ENCODE data around the gene STAC3. TPM values are rescaled to one million over a fixed set of nuclear protein-coding genes. Genes with fewer than 3 reads are reported as not detected.

Gene STAC3
- total RNA-seq, 2 experiments from 2014 or later, result 2.0 to 3.0 TPM

DNA sequence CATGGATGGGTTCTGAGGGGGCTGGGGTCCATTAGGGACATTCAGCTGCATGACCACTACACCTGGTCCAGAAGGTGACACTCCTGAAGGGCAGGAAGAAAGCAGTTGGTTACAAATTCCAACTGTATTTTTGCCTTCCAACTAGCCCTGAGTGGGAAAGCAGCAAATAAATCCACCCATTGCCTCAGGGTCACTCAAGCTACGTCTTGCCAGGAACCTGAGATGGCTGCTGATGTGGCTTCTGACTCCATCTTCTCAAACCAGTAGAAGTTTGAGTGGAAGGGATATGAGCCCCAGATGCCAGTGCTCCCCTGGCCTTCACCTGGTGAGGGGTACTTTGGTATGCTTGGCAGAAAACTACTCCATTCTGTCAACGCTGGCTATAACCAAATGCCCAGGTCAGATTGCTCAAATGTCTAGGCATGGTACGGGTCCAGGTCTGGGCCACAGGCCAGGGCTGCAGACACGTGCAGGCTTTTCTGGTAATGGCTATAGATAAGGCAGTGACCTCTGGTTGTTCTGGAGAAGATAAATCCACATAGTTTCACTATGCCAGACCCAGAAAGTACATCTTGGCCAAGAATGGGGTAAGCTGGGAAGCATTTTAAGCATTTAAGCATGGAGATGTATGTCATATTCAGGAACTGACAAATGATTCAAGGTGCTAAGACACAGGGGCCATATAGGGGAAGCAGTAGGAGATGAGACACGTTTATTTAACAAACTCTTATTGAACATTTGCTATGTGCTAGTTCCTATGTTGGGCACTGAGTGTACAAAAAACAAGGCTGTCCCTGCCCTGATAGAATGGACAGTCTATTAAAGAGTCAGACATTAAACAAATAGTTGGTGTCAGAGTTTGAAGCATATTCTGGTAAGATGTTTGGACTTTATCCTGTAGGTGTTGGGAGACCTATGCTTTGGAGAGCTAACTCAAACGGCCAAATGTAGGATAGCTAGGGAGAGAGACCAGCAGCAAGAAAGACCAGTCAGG is 8.3 kb upstream of the STAC3 start:
- no peaks in the 10 kb centered on the region for H3K27me3 ChIP-seq (ENCODE audit: control insufficient read depth in 1 of 2, insufficient read depth in 2 of 2, low read length in 2 of 2)
- ChIA-PET CTCF (no interaction called here), POLR2A (no interaction called here)
- no peak overlapping the region for H3K27ac ChIP-seq (ENCODE audit: low read depth in 1 of 2, low read length in 2 of 2)
- TF ChIP-seq, protein P1, sequence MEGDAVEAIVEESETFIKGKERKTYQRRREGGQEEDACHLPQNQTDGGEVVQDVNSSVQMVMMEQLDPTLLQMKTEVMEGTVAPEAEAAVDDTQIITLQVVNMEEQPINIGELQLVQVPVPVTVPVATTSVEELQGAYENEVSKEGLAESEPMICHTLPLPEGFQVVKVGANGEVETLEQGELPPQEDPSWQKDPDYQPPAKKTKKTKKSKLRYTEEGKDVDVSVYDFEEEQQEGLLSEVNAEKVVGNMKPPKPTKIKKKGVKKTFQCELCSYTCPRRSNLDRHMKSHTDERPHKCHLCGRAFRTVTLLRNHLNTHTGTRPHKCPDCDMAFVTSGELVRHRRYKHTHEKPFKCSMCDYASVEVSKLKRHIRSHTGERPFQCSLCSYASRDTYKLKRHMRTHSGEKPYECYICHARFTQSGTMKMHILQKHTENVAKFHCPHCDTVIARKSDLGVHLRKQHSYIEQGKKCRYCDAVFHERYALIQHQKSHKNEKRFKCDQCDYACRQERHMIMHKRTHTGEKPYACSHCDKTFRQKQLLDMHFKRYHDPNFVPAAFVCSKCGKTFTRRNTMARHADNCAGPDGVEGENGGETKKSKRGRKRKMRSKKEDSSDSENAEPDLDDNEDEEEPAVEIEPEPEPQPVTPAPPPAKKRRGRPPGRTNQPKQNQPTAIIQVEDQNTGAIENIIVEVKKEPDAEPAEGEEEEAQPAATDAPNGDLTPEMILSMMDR (IDR thresholded peaks at IDR 0.05), result no peak
- Mint-ChIP-seq H3K4me1 (ENCODE audit: low read depth) (no peaks in the 10 kb centered on the region), H3K36me3 (ENCODE audit: low read depth) (peaks cover 89% of the 10 kb centered on the region), H3K9me3 (no peaks in the 10 kb centered on the region), H3K27ac (no peak overlapping the region), H3K4me3 (no peak overlapping the region), H3K27me3 (no peaks in the 10 kb centered on the region)
- no peak for ATAC-seq (ENCODE audit: poor library complexity)
- intact Hi-C loops (cut with DNase I, micrococcal nuclease), result no loop called here
- peaks cover 80% of the 10 kb centered on the region for H3K36me3 ChIP-seq (ENCODE audit: insufficient read depth, low read length)
- H3K4me3 ChIP-seq (ENCODE audit: low read length), result no peak overlapping the region
- H3K9me3 ChIP-seq (ENCODE audit: control insufficient read depth in 1 of 2, insufficient read depth in 1 of 2, low read length in 2 of 2), result no peaks in the 10 kb centered on the region
- no peak for DNase-seq
- peaks cover 3% of the 10 kb centered on the region for H3K4me1 ChIP-seq (ENCODE audit: insufficient read depth, low read length)

DNA sequence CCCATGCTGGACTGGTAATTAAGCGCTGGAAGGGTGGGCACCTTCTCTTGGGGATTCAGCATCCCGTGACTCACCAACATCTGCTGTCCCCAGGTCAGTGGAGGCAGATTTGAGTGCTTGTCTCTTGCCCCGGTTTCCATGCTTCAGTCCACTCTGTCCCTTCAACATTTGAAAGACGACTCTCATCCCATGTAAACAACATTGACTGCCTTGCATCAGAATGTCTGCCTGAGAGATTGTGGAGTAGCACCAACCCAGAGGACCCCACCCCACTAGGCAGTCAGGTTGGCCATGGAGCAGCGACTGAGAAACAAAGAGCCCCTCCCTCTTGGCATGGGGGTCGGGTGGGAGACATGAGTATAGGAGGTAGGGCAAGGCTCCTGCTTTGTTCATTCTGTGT is 4.9 kb upstream of the STAC3 start:
- POLR2A ChIA-PET, result no interaction called here

DNA sequence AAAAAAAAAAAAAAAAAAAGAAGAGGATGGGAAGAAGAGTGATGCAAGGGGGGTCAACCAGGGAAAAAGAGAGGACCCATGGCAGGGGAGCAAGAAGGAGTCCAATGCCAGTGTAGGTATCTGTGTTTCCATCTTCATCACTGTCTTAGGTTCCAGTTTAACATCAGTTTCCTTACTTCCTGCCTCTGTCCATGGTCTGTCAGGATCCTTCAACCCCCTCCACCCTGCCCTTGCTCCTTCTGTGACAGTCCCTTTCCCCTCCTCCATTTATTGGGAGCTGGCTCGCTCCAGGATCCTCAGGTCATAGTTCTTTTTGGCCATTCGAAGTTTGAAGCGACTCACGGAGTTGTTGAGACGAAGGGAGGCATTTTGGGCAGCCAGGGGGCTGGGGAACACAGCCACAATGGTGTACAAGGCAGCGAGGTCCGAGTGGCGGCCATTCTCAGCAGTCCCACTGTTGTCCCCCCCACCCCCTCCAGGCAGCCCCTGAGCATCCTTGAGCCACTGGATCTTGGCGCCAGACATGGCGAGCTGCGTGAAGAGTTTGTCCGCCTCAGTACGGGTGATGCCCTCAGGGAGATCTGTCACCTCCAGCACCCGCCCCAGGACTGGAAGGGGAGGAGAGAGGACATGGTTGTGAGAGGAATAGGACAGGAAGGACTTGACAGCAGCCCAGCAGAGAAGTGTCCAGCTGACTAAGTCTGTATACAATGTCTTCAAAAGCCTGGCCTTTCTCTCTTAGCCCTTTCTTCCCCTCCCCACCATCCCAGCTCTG is 3.7 kb upstream of the STAC3 start:
- H3K36me3 Mint-ChIP-seq (ENCODE audit: low read depth), result peaks cover 60% of the 10 kb centered on the region
- H3K4me3 Mint-ChIP-seq, result no peak overlapping the region
- H3K9me3 Mint-ChIP-seq, result no peaks in the 10 kb centered on the region
- Histone ChIP-seq H3K9me3 (ENCODE audit: control insufficient read depth in 1 of 2, insufficient read depth in 1 of 2, low read length in 2 of 2) (no peaks in the 10 kb centered on the region), H3K36me3 (ENCODE audit: insufficient read depth, low read length) (peaks cover 47% of the 10 kb centered on the region), H3K27me3 (ENCODE audit: control insufficient read depth in 1 of 2, insufficient read depth in 2 of 2, low read length in 2 of 2) (no peaks in the 10 kb centered on the region), H3K27ac (ENCODE audit: low read depth in 1 of 2, low read length in 2 of 2) (no peak overlapping the region), H3K4me3 (ENCODE audit: low read length) (no peak overlapping the region), H3K4me1 (ENCODE audit: insufficient read depth, low read length) (no peaks in the 10 kb centered on the region)
- intact Hi-C loops (cut with DNase I, micrococcal nuclease), result no loop called here
- no peak for ATAC-seq (ENCODE audit: poor library complexity)
- H3K27ac Mint-ChIP-seq, result no peak overlapping the region
- TF ChIP-seq, protein P1 (IDR thresholded peaks at IDR 0.05), result no peak
- no peaks in the 10 kb centered on the region for H3K4me1 Mint-ChIP-seq (ENCODE audit: low read depth)
- POLR2A ChIA-PET, result no interaction called here
- no peaks in the 10 kb centered on the region for H3K27me3 Mint-ChIP-seq
- DNase-seq, result no peak
- CTCF ChIA-PET, result interaction anchor here (1.2 kb wide), 1 partner anchor 9 kb away, joined by 4 read pairs; no protein-coding TSS in a partner anchor

More for the DNA sequence above, 4.9 kb upstream of the STAC3 start:
- Mint-ChIP-seq H3K27me3 (no peaks in the 10 kb centered on the region), H3K36me3 (ENCODE audit: low read depth) (peaks cover 73% of the 10 kb centered on the region), H3K27ac (no peak overlapping the region), H3K4me1 (ENCODE audit: low read depth) (no peaks in the 10 kb centered on the region), H3K9me3 (no peaks in the 10 kb centered on the region), H3K4me3 (no peak overlapping the region)
- Histone ChIP-seq H3K9me3 (ENCODE audit: control insufficient read depth in 1 of 2, insufficient read depth in 1 of 2, low read length in 2 of 2) (no peaks in the 10 kb centered on the region), H3K36me3 (ENCODE audit: insufficient read depth, low read length) (peaks cover 60% of the 10 kb centered on the region), H3K4me1 (ENCODE audit: insufficient read depth, low read length) (no peaks in the 10 kb centered on the region), H3K27me3 (ENCODE audit: control insufficient read depth in 1 of 2, insufficient read depth in 2 of 2, low read length in 2 of 2) (no peaks in the 10 kb centered on the region), H3K27ac (ENCODE audit: low read depth in 1 of 2, low read length in 2 of 2) (no peak overlapping the region), H3K4me3 (ENCODE audit: low read length) (no peak overlapping the region)
- ATAC-seq (ENCODE audit: poor library complexity) (no peak), DNase-seq (no peak)
- TF ChIP-seq, protein P1 (IDR thresholded peaks at IDR 0.05), result no peak
- intact Hi-C loops (cut with DNase I, micrococcal nuclease), result no loop called here
- CTCF ChIA-PET, result no interaction called here

Measured in CD4-positive, alpha-beta T cell (primary cell).